NCI-H2171 treated with DMSO at 0.1 percent for 48 hours (cell line): ENCODE data around the gene SHOC1.
"Not testable (repeated sequence)": the region's sequence is repeated elsewhere in the genome, so short reads cannot be mapped to it uniquely, and the experiment has no call there.

Experiments
- DNase-seq: peaks from one replicate; lab custom pipeline; 2025; lab: John Stamatoyannopoulos, UW

The SHOC1 gene

DNA sequence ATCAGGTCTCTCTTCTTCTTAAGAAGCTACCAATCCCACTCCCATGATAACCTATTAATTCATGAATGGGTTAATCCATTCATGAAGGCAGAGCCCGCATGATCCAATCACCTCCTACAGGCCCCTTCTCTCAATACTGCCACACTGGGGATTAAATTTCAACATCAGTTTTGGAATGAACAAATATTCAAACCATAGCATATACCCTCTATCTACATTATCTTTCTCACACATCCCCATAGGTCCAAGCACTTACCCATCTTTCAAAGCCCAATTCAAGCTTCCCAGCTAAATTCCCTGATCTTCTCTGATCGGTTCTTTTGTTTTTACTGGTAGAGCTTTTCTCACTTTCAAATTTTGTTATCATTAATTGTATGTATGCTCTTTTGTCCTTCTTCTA, 10.5 kb upstream of the SHOC1 start:
- DNase-seq = no peak

DNA sequence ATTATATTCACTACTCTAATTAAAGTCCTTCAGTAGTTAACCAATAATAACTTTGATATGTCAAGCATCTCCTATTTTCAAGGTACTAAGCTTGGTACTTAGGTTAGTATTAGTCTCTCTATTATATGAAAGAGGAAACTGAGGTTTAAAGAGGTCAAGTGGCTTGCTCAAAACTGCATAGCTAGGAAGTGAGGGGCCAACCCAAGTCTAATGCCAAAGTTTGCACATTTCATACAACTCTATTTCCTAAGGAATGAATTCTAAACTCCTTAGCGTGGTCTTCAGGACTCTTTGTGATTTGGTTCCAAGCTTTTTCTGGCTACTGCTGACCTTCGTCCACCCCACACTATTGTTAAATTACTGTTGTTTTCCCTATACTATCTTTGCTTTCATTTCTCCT, 9.9 kb upstream of the SHOC1 start:
- DNase-seq = no peak

- DNase-seq = no peak
Measured at GRCh38 chr9:111803924-111804323, 9.2 kb upstream of the SHOC1 start.

DNA sequence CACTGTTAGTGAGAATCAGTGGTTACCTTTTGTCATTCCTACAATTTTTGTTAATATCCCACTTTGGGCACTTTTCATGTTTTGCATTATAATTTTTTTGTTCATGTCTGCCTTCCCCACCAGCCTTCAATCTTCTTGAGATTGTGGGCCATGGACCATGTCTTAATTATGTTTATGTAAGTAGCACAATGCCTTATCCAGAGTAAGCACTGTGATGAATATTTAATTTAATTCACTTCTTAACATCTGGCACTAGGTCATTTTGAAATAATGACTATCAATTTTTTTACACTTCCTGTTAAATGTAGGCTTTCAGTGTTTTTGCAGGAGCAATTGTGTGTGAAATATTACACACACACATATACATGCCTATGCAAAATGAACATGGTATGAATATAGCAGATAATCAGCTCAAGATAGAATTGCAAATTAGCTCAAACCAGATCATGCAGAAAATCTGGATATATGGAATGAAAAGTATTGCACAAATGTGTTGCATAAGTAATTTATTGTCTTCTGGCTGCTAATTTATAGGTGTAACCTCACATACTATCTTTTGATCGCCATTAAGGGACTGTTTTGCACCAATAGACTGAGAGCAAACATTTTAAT, 5.3 kb upstream of the SHOC1 start:
- no peak for DNase-seq

GRCh38 chr9:111799506-111799905, 4.8 kb upstream of the SHOC1 start:
- DNase-seq = no peak

GRCh38 chr9:111798786-111799185, 4.0 kb upstream of the SHOC1 start:
- DNase-seq = no peak

GRCh38 chr9:111795557-111795839, 761 bp upstream of the SHOC1 start:
- DNase-seq = no peak

DNA sequence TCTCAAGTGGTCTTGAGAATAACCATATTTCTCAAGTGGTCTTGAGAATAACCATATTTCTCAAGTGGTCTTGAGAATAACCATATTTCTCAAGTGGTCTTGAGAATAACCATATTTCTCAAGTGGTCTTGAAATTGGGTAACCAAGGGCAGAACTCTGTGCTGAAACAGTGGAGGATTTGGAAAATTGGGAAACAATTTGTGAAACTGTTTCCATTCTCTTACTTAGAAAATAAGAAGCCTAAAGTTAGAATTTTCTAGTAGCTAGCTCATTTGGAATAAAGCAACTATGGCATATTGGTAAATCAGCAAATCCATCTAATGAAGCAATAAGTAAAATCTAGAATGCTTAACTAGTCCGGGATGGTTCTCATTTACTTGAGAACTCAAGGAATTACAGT, 2.9 kb downstream of the SHOC1 start:
- not testable (repeated sequence) for DNase-seq

GRCh38 chr9:111789881-111790280, 4.9 kb downstream of the SHOC1 start:
- no peak for DNase-seq

DNA sequence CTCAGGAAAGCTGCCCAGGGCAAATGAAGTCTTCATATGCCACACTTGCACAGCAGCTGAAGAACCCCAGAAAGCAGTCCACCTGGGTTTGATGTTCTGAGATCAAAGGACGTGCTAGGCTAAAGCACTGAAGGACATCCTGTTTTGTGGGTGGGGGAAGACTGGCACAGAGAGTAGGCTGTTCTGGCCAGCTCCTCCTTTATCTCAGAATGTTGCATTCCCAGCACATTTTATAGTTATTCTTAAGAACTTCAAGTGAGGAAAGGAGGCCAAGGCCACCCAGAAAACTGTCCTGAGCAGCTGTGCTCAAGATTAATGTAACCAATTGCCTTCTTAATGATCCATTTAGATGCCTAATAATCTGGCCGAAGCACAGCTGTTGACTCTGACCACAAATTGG, 10.9 kb downstream of the SHOC1 start:
- DNase-seq = no peak

DNA sequence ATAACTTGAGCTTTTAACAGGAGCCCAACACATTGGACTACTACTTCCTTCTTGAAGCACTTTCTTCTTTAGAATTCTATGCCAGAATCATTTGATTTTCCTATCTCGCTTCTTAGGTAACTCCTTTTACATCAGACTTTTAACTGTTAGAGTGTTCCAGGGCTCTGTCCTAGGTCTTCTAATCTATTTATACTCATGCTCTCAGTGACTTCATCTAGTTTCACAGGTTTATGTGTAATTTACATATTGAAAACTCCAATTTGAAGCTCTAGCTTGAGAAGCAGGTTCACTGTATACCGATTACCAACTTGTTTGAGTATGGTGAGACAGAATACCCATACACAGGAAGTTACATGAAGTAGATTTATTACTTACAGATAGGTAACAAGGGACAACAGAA, 11.3 kb downstream of the SHOC1 start:
- DNase-seq = no peak

DNA sequence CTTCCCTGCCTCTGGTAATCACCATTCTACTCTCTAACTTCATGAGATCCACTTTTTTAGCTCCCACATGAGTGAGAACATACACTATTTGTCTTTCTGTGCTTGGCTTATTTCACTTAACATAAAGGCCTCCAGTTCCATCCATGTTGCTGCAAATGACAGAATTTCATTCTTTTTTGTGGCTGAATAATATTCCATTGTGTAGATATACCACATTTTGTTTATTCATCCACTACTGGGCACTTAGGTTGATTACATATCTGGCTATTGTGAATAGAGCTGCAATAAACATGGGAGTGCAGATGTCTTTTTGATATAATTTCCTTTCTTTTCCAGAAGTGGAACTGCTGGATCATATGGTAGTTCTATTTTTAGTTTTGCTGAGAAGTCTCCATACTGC, 28.7 kb downstream of the SHOC1 start:
- no peak for DNase-seq

DNA sequence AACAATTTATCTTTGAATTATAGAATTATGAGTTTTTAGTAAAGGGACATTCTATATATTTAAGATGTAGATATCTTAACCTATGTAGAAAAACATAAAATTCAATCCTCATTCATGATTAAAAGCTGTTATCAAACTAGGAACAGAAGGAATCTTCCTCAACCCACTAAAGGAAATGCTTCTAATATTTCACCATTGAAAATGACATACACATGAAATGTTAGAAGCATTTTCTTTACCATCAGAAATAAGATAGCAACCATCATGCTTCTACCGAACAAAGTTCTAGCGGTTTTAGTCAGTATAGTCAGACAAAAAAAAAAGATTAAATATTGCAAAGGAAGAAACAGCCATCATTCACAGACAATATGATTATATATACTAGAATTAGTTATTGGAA, 32.2 kb downstream of the SHOC1 start:
- no peak for DNase-seq

DNA sequence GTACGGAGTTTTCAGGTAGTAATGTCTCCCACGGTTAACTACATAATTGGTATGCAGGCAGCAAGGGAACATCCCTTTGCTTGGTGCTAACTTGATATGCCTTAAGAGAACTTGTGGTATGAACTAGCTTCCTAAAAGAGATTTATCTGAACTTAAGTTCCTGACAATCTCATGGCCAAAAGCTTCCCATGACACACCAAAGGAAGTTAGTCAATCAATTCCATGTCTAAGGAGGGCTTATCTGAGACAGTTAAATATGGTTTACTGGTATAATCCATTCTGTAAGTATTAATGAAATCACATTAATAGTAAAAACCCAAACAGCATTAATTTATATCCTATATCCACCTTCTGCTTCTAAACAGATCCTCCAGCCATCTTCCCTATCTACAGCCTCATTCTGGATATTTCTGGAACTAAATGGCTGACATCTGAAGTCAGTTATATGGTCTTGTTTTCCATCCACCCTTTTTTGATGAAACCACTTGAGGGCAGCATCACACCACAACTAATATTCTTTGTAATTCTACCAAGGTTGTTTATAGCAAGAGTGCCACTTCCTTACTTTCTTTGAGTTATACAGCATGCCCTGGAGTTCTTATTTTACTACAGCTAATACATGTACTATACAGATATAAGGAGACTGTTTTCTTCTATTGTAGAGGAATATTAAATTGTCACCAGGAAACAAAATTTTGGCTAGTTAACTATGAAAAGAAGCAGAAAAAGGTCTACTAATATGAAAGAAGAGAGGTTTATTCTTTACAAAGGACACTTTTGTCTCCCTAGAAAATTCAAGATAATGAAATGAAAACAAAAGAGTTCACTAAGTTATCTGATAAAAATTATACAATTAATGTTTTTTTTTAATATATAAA, 34.7 kb downstream of the SHOC1 start:
- DNase-seq = peak; percentile 76

DNA sequence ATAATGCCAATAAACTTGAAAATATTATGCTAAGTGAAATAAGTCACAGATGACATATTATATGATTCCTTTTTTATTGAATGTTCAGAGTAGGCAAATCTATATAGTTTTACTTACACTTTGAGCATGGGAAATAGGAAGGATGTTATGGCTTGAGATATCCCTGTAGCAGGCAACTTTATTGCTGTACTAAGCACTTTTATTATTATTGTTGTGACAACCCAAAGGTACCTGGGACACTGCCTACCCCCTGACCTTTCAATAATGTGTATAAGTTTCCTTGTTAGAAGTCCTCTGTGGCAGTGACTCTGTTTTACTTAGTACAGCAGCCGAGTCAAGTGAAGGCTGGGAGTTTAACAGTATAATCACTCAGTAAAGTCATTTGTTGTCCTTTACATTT, 39.9 kb downstream of the SHOC1 start:
- no peak for DNase-seq

DNA sequence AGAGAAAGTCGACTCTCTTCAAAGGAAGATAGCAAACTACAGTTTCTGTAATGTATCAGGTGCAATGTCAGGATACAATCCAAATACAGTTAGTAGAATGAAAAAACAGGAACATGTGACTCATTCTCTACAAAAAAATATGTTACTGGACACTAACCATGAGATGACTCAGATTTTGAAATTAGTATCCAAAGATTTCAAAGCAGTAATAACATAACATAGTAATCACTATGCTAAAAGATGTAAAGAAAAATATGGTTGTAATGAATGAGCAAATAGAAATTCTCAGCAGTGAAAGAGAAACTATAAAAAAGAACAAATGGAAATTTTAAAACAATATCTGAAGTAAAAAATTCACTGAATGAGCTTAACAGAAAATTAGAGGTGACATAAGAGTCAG, 42.3 kb downstream of the SHOC1 start:
- no peak for DNase-seq
